Renal cortical epithelial cell (primary cell): Measurements from ENCODE around the gene STKLD1. TPM values are rescaled to one million over a fixed set of nuclear protein-coding genes. Genes with fewer than 3 reads are reported as not detected.

ENCODE experiments used
- DNase-seq: peaks from one replicate; pipeline ENCODE4 v3.0.0-alpha.2; 2011; ENCODE audit warnings: low read depth
- total RNA-seq: library from RNA; depleted of rRNA; stranded (reverse); fragments of >200 nt; gene quantifications from 2 replicates; pipeline ENCODE4 v1.2.3, GENCODE V29; 2014

STKLD1 gene
- total RNA-seq, 1 donor from 2014 or later = 0.40 TPM

- DNase-seq = no peak
Observed at GRCh38 chr9:133345596-133345995, 30.6 kb upstream of the STKLD1 start.

DNA sequence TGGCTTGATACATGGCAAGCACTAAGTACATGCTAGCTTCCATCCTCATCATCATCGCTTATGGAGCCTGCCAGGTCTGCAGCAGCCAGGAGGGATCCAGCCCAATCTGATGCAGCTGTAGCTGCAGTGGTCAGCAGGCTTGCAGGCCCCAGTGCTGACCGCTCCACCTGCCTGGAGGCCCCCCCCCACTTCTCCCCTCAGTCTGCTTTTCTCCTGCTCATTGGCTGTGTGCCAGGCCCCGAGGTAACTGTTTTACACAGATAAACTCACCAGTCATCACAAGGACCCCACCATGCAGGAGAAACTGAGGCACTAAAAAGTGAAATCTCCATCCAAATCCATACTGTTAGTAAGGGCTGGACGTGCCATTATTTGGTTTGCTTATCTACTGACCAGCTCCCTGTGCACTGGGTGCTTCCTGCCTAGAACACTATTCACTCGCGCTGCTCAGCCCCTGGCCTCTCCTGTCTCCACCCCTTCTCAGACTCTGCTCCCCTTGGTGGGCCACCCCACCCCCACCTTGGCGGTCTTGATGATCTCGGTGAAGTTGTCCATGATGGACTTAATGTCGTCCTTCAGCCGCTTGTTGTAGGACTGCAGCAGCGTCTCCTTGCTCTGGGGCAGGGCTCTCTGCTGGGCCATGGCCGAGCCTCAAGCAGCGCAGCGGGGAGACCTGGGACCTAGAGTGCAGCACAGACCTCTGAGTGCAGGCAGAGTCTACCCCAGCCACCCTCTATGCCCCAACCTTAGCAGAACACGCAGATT is 30.0 kb upstream of the STKLD1 start:
- no peak for DNase-seq

DNA sequence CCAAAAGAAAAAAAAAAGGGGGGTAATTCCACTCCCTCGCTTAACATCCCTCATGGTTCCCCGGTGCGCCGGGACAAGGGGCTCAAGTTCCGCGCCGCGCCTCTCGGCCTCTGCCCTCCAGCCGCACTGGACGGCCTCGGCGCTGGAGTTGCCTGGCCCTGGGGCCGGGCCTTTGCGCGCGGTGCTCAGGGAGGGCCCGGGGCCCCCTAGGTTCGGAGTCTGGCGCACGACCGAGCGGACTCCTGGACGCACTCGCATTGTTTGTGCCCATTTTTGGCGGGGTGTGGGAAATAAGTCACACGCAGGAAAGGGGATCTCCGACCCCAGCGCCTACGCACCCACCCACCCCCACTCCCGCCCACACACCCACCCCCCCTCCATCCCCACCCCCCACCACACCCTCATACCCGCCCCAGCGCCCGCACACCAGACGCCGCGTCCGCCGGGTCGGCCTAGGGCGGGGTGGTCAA is 28.6 kb upstream of the STKLD1 start:
- DNase-seq = no peak

DNA sequence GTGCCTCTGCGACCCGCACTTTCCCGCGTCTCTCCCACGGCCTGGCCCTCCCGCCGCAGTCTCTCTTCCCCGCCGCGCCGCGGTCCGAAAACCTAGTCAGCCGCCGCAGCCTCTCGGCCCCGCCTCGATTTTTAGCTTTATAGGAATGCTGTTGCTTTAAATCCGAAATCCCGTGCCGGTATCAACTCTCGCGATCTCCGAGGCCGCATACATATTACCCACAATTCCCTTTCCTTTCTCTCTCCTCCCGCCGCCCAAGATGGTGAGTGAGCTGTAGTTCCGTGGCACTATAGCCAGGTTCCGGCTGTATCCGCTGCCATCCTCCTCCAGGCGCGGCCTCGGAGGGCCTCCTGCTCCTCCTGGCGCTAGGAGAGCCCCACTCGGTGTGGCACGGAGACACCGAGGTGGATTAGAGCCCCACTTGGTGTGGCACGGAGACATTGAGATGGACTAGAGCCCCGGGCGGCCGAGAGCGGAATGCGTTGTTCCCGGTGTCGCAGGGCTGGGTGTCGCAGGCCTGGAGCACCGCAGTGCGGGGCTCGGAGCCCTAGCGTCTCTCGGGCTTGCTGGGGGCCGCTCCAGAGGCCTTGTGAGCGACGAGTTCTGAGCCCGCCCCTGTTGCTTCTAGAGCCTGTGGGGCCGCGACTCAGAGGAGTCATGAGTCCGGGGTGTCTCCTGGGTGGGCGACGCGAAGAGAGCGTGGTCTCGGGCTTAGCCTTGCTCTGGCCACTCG is 28.0 kb upstream of the STKLD1 start, which contains the start of the genes MED22 and RPL7A:
MED22 (minus strand) TSS at position 147 of the 733 bp plus-strand sequence. CDS start 1,469 bp downstream, outside the sequence.
RPL7A (plus strand) TSS at position 234 of the 733 bp plus-strand sequence; CDS start at position 260, 26 bp downstream.
- peak; percentile 94 for DNase-seq

DNA sequence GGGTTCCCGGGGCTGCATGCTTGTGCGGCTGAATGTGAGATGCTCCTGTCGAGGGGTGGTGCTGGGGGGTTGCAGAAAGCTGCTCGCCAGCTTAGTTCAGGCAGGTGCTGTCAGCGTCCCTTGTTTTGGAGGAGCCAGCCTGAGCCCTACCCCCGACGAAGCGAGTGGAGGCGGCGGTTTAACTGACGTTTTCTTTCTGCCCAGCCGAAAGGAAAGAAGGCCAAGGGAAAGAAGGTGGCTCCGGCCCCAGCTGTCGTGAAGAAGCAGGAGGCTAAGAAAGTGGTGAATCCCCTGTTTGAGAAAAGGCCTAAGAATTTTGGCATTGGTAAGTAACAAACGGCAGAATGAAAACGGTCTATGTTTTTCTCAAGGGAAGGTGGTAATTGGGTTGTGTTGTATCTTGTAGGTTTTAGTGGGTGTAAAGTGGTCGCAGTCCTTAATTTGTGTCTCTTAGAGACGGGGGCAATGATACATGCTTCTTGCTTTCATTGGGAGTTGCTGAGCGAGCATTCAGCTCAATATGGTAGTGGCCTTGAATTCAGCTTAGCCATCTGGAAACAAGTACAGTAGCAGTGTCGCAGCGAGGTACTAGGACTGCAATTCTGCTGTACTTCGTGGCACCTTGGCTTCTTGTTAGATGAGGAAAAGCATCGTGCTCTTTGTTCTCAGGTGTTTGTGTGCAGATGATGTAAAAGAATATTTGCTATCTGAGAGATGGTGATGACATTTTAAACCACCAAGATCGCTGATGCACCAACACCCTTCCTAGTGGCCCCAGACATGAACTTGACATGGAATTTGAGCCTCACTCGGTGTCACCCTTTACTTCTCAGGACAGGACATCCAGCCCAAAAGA is 27.2 kb upstream of the STKLD1 start:
- no peak for DNase-seq

GRCh38 chr9:133349965-133350616 is 26.1 kb upstream of the STKLD1 start:
- DNase-seq = no peak

- no peak for DNase-seq
Observed at GRCh38 chr9:133351526-133351907, 24.6 kb upstream of the STKLD1 start.

GRCh38 chr9:133351908-133352634 is 24.1 kb upstream of the STKLD1 start:
- DNase-seq = peak; percentile 49

DNA sequence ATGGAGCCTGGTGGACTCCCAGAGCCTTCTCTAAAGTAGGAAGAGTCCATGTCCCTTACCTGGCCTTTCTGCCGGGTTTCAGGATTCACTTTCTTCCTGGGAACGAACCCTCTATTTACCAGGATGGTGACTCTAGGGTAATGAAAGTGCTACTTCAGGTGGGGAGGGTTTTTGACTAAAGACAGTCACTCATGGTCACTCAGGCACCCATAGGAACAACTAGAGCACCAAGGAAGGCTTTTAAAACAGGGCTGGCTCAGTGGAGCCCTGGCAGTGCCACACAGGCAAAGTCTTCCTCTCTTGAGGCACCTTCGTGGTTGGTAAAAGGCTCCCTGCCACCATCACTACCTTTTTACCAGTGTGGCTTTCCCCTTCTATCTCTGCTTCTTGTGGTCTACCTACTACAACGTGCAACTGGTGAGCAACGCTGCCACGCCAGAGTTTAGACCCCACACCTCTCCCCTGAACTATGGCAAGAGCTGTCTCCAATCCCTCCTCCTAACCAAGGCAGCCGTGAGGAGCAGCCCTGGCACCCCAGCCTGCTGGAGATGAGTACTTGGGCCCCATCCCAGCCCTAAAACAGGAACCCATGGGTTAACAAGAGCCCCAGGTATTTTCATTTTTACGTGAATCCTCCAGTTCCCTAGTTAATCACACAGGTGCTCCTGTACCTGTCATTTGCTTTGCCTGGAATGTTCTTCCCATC is 23.4 kb upstream of the STKLD1 start:
- no peak for DNase-seq

DNA sequence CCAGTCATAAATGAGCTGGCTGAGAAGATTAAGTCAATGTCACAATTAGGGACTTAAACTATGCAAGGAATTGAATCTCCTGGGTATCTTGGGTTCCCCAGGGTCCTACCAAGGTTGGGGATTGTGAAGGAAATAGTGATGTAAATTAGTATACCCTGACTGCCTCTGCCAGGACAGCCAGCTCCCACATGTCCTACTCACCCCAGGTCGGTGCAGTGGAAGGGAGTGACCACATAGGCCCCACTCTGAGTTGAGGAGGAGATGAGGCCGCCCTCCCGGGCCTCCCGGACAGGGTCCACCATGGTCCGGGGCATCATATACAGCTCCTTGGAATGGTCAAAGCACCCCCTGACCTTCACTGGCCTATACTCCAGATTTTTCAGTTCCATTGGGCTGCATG is 22.6 kb upstream of the STKLD1 start:
- DNase-seq = no peak

GRCh38 chr9:133354766-133355165 is 21.4 kb upstream of the STKLD1 start:
- DNase-seq = no peak

GRCh38 chr9:133355881-133356357 is 20.2 kb upstream of the STKLD1 start:
- DNase-seq = no peak

DNA sequence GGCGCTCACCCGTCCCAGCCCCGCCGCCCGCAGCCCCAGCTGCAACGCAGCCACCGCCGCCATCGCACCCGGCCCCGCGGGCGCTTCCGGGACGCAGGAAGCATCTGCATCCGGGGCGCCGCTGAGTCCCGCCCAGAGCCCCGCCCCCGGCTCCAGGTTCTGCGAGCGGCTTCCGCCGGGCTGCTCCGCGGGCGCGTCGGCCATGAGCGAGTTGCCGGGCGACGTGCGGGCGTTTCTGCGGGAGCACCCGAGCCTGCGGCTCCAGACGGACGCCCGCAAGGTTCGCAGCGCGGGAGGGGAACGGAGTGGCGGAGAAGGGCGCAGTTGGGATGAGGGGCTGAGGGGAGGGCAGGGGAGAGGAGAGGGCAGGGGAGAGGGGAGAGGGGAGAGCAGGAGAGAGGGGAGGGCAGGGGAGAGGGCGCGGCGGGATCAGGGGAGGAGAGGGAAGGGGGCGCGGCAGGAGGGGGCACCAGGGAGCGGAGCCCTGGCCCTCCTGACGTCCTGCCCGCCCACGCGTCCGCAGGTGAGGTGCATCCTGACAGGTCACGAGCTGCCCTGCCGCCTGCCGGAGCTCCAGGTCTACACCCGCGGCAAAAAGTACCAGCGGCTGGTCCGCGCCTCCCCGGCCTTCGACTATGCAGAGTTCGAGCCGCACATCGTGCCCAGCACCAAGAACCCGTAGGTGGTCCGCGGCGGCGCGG is 19.6 kb upstream of the STKLD1 start, which contains the start of the genes SURF1 and SURF2:
SURF1 (minus strand) TSS at position 97 of the 701 bp plus-strand sequence; CDS start at position 63, 34 bp downstream.
SURF2 (plus strand) TSS at position 160 of the 701 bp plus-strand sequence; CDS start at position 203, 43 bp downstream.
- DNase-seq = peak; percentile 49

- DNase-seq = no peak
Observed at GRCh38 chr9:133357656-133358055, 18.5 kb upstream of the STKLD1 start.

- no peak for DNase-seq
Observed at GRCh38 chr9:133359399-133360175, 16.6 kb upstream of the STKLD1 start.

- DNase-seq = no peak
Observed at GRCh38 chr9:133360400-133361393, 15.5 kb upstream of the STKLD1 start.
